ENCODE measurements around the gene CHD6. TPM values are rescaled to one million over a fixed set of nuclear protein-coding genes. Genes with fewer than 3 reads are reported as not detected.

CHD6 gene
- total RNA-seq, 1 experiment from 2014 or later = 80.5 TPM

DNA sequence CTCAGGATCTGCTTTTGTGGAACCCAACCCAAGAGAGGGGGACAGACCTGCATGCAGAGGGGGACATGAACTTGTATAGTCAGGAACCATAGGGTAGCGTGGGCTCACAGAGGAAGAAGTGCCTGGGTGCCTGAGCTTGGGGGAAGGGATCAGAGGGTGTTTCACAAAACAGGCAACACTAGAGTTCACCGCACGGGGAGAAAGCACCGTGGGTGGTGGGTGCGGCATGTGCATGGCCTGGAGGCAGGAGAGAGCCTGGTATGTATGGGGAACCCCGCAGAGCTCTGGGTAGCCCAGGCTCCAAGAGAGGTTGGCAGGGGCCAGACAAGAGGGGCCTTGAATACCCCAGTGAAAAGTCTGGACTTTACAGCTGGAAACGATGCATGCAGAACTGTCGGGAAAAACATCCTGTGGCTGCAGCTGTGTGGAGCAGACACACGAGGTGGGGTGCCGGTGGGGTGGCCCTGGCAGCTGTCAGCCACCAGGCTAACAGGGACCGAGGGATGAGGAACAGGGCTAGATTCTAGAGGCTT, 244.9 kb downstream of the CHD6 start:
- ChIA-PET POLR2A (no interaction called here), CTCF (no interaction called here)
- Mint-ChIP-seq H3K36me3 (ENCODE audit: insufficient read depth, unreplicated experiment) (peaks cover 6% of the 10 kb centered on the region), H3K4me3 (ENCODE audit: unreplicated experiment) (no peak overlapping the region), H3K9me3 (ENCODE audit: unreplicated experiment) (peaks cover 8% of the 10 kb centered on the region), H3K27ac (ENCODE audit: unreplicated experiment) (peak overlapping the region; percentile 3), H3K4me1 (ENCODE audit: low read depth, unreplicated experiment) (peaks cover 5% of the 10 kb centered on the region), H3K27me3 (ENCODE audit: insufficient read depth, unreplicated experiment) (peaks cover 17% of the 10 kb centered on the region)
- H3K27me3 ChIP-seq (replicated peaks; ENCODE audit: control insufficient read depth, insufficient read depth, low read length) = no peaks in the 10 kb centered on the region
- intact Hi-C loops (cut with micrococcal nuclease; ENCODE audit: unreplicated experiment) = no loop called here
- no peaks in the 10 kb centered on the region for H3K36me3 ChIP-seq (ENCODE audit: control insufficient read depth, insufficient read depth, low read length)
- no peaks in the 10 kb centered on the region for H3K4me1 ChIP-seq
- H3K4me3 ChIP-seq (ENCODE audit: low read depth, low read length) = no peak overlapping the region
- peaks cover 4% of the 10 kb centered on the region; the same call in 1 of the 2 replicates for H3K9me3 ChIP-seq
- no peak for DNase-seq
- BruUV-seq (replicated peaks) = no TSS peak
- TF ChIP-seq, protein P1, sequence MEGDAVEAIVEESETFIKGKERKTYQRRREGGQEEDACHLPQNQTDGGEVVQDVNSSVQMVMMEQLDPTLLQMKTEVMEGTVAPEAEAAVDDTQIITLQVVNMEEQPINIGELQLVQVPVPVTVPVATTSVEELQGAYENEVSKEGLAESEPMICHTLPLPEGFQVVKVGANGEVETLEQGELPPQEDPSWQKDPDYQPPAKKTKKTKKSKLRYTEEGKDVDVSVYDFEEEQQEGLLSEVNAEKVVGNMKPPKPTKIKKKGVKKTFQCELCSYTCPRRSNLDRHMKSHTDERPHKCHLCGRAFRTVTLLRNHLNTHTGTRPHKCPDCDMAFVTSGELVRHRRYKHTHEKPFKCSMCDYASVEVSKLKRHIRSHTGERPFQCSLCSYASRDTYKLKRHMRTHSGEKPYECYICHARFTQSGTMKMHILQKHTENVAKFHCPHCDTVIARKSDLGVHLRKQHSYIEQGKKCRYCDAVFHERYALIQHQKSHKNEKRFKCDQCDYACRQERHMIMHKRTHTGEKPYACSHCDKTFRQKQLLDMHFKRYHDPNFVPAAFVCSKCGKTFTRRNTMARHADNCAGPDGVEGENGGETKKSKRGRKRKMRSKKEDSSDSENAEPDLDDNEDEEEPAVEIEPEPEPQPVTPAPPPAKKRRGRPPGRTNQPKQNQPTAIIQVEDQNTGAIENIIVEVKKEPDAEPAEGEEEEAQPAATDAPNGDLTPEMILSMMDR (IDR thresholded peaks at IDR 0.05; ENCODE audit: insufficient read depth in 1 of 2, low read depth in 1 of 2, low read length in 1 of 2, severe bottlenecking in 1 of 2, unreplicated experiment in 1 of 2) = no peak

DNA sequence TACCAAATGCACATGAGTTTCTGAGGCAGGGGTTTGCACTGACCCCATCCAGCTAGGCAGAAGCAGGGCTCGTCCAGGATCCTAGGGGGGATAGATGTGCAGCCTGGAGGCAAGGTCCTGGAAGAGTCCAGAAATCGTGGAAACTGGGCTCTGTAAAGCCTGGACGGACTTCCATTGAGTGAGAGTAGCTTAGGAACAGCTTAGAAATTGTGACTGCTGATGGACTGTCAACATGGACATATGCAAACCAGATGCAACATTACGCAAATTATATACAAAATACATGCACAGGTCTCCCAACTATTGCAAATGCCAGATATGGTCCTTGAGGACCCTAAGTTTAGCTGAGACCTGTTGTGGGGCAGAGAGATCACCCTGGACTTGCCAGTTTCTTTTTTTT, 246.8 kb downstream of the CHD6 start:
- Histone ChIP-seq H3K9me3 (peaks cover 4% of the 10 kb centered on the region; the same call in 1 of the 2 replicates), H3K27me3 (replicated peaks; ENCODE audit: control insufficient read depth, insufficient read depth, low read length) (no peaks in the 10 kb centered on the region), H3K4me1 (no peaks in the 10 kb centered on the region), H3K4me3 (ENCODE audit: low read depth, low read length) (no peak overlapping the region), H3K36me3 (ENCODE audit: control insufficient read depth, insufficient read depth, low read length) (no peaks in the 10 kb centered on the region)
- DNase-seq = no peak
- BruUV-seq (replicated peaks) = no TSS peak
- TF ChIP-seq, protein P1 (IDR thresholded peaks at IDR 0.05; ENCODE audit: insufficient read depth in 1 of 2, low read depth in 1 of 2, low read length in 1 of 2, severe bottlenecking in 1 of 2, unreplicated experiment in 1 of 2) = no peak
- POLR2A ChIA-PET = no interaction called here
- Mint-ChIP-seq H3K4me3 (ENCODE audit: unreplicated experiment) (no peak overlapping the region), H3K9me3 (ENCODE audit: unreplicated experiment) (peaks cover 8% of the 10 kb centered on the region), H3K36me3 (ENCODE audit: insufficient read depth, unreplicated experiment) (peaks cover 6% of the 10 kb centered on the region), H3K4me1 (ENCODE audit: low read depth, unreplicated experiment) (peaks cover 6% of the 10 kb centered on the region), H3K27me3 (ENCODE audit: insufficient read depth, unreplicated experiment) (peaks cover 15% of the 10 kb centered on the region), H3K27ac (ENCODE audit: unreplicated experiment) (no peak overlapping the region)
- CTCF ChIA-PET = interaction anchor here (1.0 kb wide), 1 partner anchor 11 kb away, joined by 3 read pairs; no protein-coding TSS in a partner anchor
- intact Hi-C loops (cut with micrococcal nuclease; ENCODE audit: unreplicated experiment) = no loop called here

DNA sequence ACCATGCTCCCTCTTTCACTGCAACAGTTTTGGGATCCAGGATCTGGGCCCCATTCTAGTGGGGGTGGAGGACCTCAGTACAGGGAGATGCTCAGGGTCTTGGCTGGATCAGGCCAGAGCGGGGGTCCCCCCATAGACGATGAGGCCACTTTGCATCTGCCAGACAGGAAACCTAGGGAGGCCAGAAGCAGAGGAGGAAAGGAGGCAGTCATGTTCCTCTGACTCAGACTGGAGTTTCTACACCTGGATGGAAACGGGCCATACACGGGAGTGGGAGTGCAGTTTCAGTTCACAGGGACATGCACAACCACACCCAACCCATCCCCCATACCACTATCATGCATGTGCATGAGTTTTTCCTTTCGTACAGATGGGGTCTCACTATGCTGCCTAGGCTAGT, 248.0 kb downstream of the CHD6 start:
- CTCF ChIA-PET = interaction anchor here (0.8 to 1.8 kb wide), 2 partner anchors 26 to 30 kb away, joined by 4 to 9 read pairs; partner anchors contain the start of gene LPIN3
- BruUV-seq (replicated peaks) = no TSS peak
- Mint-ChIP-seq H3K9me3 (ENCODE audit: unreplicated experiment) (peaks cover 8% of the 10 kb centered on the region), H3K27me3 (ENCODE audit: insufficient read depth, unreplicated experiment) (peaks cover 21% of the 10 kb centered on the region), H3K27ac (ENCODE audit: unreplicated experiment) (no peak overlapping the region), H3K36me3 (ENCODE audit: insufficient read depth, unreplicated experiment) (peaks cover 6% of the 10 kb centered on the region), H3K4me3 (ENCODE audit: unreplicated experiment) (no peak overlapping the region), H3K4me1 (ENCODE audit: low read depth, unreplicated experiment) (peaks cover 11% of the 10 kb centered on the region)
- no peak for DNase-seq
- Histone ChIP-seq H3K27me3 (replicated peaks; ENCODE audit: control insufficient read depth, insufficient read depth, low read length) (peaks cover 4% of the 10 kb centered on the region), H3K36me3 (ENCODE audit: control insufficient read depth, insufficient read depth, low read length) (no peaks in the 10 kb centered on the region), H3K9me3 (peaks cover 4% of the 10 kb centered on the region; the same call in 1 of the 2 replicates), H3K4me1 (0 out of 2 replicates have a peak, but pooled peaks cover 6% of the 10 kb centered on the region), H3K4me3 (ENCODE audit: low read depth, low read length) (no peak overlapping the region)
- TF ChIP-seq, protein P1 (IDR thresholded peaks at IDR 0.05; ENCODE audit: insufficient read depth in 1 of 2, low read depth in 1 of 2, low read length in 1 of 2, severe bottlenecking in 1 of 2, unreplicated experiment in 1 of 2) = no peak
- intact Hi-C loops (cut with micrococcal nuclease; ENCODE audit: unreplicated experiment) = no loop called here
- POLR2A ChIA-PET = interaction anchor here (0.6 kb wide), 1 partner anchor 259 kb away, joined by 3 read pairs; no protein-coding TSS in a partner anchor
